Lower lobe of right lung (tissue), 2 donors: ENCODE data around the gene RET. TPM values are rescaled to one million over a fixed set of nuclear protein-coding genes. Genes with fewer than 3 reads are reported as not detected.
A peak's percentile ranks its signal among the peaks of the same experiment; 100 is the strongest.

ENCODE experiments used
- ATAC-seq, 2 donors: fragments of 200-7000 bp; cut with Tn5 transposase; one replicate each; pipeline ENCODE4 v1.9.1; 2020 to 2022; ENCODE audit warnings: mild to moderate bottlenecking in 2 of 2, moderate library complexity in 2 of 2
- DNase-seq: peaks from one replicate; pipeline ENCODE4 v3.0.0-alpha.2; 2020
- H3K27ac ChIP-seq: fragments of 200-600 bp; one replicate; pipeline ENCODE4 v1.8.0; 2022
- H3K27me3 ChIP-seq: fragments of 200-600 bp; one replicate; pipeline ENCODE4 v1.8.0; 2022; ENCODE audit warnings: low read depth
- H3K36me3 ChIP-seq: fragments of 200-600 bp; one replicate; pipeline ENCODE4 v1.8.0; 2022; ENCODE audit warnings: mild to moderate bottlenecking
- H3K4me1 ChIP-seq: fragments of 200-600 bp; one replicate; pipeline ENCODE4 v1.8.0; 2022
- H3K4me3 ChIP-seq: fragments of 200-600 bp; one replicate; pipeline ENCODE4 v1.8.0; 2022; ENCODE audit warnings: mild to moderate bottlenecking
- H3K9me3 ChIP-seq: fragments of 200-600 bp; one replicate; pipeline ENCODE4 v1.8.0; 2022
- CTCF ChIP-seq: fragments of 200-600 bp; IDR thresholded peaks from one replicate; pipeline ENCODE4 v1.8.0; 2022; ENCODE audit warnings: antibody characterized with exemption, mild to moderate bottlenecking
- intact Hi-C: fragments of 100-400 bp; cut with DNase I; formaldehyde crosslinking; loops from one replicate; pipeline ENCODE4 v1.11.0; 2022
- total RNA-seq: library from RNA; stranded (reverse); fragmentation: NEBNext Ultra II Directional; extraction: Animal tissue kit (Norgen Biotek cat#: 25700); gene quantifications from one replicate; pipeline ENCODE4 v1.2.1, GENCODE V29; 2021
- donor health status: DM: no; HTN: yes; CAD: no; lungs with severe emphysema.

RET gene
- total RNA-seq, 1 donor from 2014 or later = 0.68 TPM

- no peak for TF ChIP-seq CTCF
- no peak overlapping the region for H3K27ac ChIP-seq
- ATAC-seq = peak in 1 of 2 donors; percentile 40
- intact Hi-C loops = no loop called here
- no peaks in the 10 kb centered on the region for H3K9me3 ChIP-seq
- DNase-seq = no peak
- no peaks in the 10 kb centered on the region for H3K36me3 ChIP-seq
- H3K4me3 ChIP-seq = no peak overlapping the region
- peaks cover 9% of the 10 kb centered on the region for H3K27me3 ChIP-seq
- no peaks in the 10 kb centered on the region for H3K4me1 ChIP-seq
Observed at GRCh38 chr10:43060291-43060690, 16.6 kb upstream of the RET start.

GRCh38 chr10:43061331-43061730, 15.5 kb upstream of the RET start:
- H3K27me3 ChIP-seq = peaks cover 9% of the 10 kb centered on the region
- TF ChIP-seq CTCF = no peak
- H3K4me1 ChIP-seq = no peaks in the 10 kb centered on the region
- no peak overlapping the region for H3K4me3 ChIP-seq
- intact Hi-C loops = no loop called here
- no peaks in the 10 kb centered on the region for H3K9me3 ChIP-seq
- H3K27ac ChIP-seq = no peak overlapping the region
- no peaks in the 10 kb centered on the region for H3K36me3 ChIP-seq
- DNase-seq (no peak), ATAC-seq (no peak)

- intact Hi-C loops = no loop called here
- Histone ChIP-seq H3K9me3 (no peaks in the 10 kb centered on the region), H3K27me3 (peaks cover 9% of the 10 kb centered on the region), H3K36me3 (no peaks in the 10 kb centered on the region), H3K27ac (no peak overlapping the region), H3K4me3 (no peak overlapping the region), H3K4me1 (no peaks in the 10 kb centered on the region)
- ATAC-seq (no peak), DNase-seq (no peak)
- no peak for TF ChIP-seq CTCF
Observed at GRCh38 chr10:43061760-43062159, 15.1 kb upstream of the RET start.

- Histone ChIP-seq H3K27me3 (peaks cover 9% of the 10 kb centered on the region), H3K9me3 (no peaks in the 10 kb centered on the region), H3K4me3 (no peak overlapping the region), H3K36me3 (no peaks in the 10 kb centered on the region), H3K4me1 (no peaks in the 10 kb centered on the region), H3K27ac (no peak overlapping the region)
- DNase-seq (no peak), ATAC-seq (no peak)
- no peak for TF ChIP-seq CTCF
- intact Hi-C loops = no loop called here
Observed at GRCh38 chr10:43062402-43063160, 14.3 kb upstream of the RET start.

GRCh38 chr10:43064331-43065075, 12.4 kb upstream of the RET start:
- TF ChIP-seq CTCF = no peak
- intact Hi-C loops = no loop called here
- H3K27ac ChIP-seq = no peak overlapping the region
- ATAC-seq (no peak), DNase-seq (no peak)
- H3K4me1 ChIP-seq = no peaks in the 10 kb centered on the region
- H3K36me3 ChIP-seq = no peaks in the 10 kb centered on the region
- no peaks in the 10 kb centered on the region for H3K9me3 ChIP-seq
- H3K4me3 ChIP-seq = no peak overlapping the region
- no peaks in the 10 kb centered on the region for H3K27me3 ChIP-seq
